ENCODE results near the gene HOXD12.
A peak's percentile ranks its signal among the peaks of the same experiment; 100 is the strongest.

HOXD12 gene

GRCh38 chr2:176074919-176075425 lies 24.6 kb upstream of the HOXD12 start:
- H3K27ac ChIP-seq (replicated peaks; ENCODE audit: low read length), result no peak overlapping the region
- no peak overlapping the region for H3K14ac ChIP-seq (ENCODE audit: low read length)
- no peak overlapping the region for H2AFZ ChIP-seq (ENCODE audit: low read length)
- no peak overlapping the region for H4K91ac ChIP-seq (ENCODE audit: low read depth, low read length, poor library complexity)
- H2BK15ac ChIP-seq (ENCODE audit: low read length), result no peak overlapping the region
- no peak overlapping the region for H3K9ac ChIP-seq (ENCODE audit: low read depth, low read length, poor library complexity)
- no peak overlapping the region for H3K4ac ChIP-seq (ENCODE audit: low read length)
- no peak overlapping the region for H3K4me2 ChIP-seq (ENCODE audit: insufficient read depth, low read length, poor library complexity, severe bottlenecking)
- peaks cover 0 to 6% of the 10 kb centered on the region in 2 donors for H3K9me3 ChIP-seq (replicated peaks in 1 of 2; ENCODE audit: control insufficient read depth in 2 of 2, insufficient read depth in 1 of 2, low read depth in 1 of 2, low read length in 2 of 2)
- no peak overlapping the region for H4K8ac ChIP-seq (ENCODE audit: low read depth, low read length)
- H2BK120ac ChIP-seq (ENCODE audit: low read depth, low read length), result no peak overlapping the region
- no peak overlapping the region for H2BK12ac ChIP-seq (ENCODE audit: low read length)
- H3K36me3 ChIP-seq (replicated peaks in 1 of 2; ENCODE audit: control insufficient read depth in 2 of 2, insufficient read depth in 2 of 2, low read length in 2 of 2), result no peaks in the 10 kb centered on the region
- H3K27me3 ChIP-seq (ENCODE audit: control insufficient read depth in 3 of 3, insufficient read depth in 3 of 3, low read depth in 1 of 3, low read length in 3 of 3), result peaks cover 46 to 89% (median 87%) of the 10 kb centered on the region in 3 experiments
- H3K18ac ChIP-seq (ENCODE audit: low read length), result no peak overlapping the region
- H3K79me1 ChIP-seq (ENCODE audit: low read depth, low read length), result no peaks in the 10 kb centered on the region
- H2BK5ac ChIP-seq (ENCODE audit: low read length), result no peak overlapping the region
- no peak overlapping the region for H3K23ac ChIP-seq (ENCODE audit: low read depth, low read length, poor library complexity)
- no peak overlapping the region for H2AK5ac ChIP-seq (ENCODE audit: low read depth, low read length)
- peaks cover 0 to 2% of the 10 kb centered on the region in 2 donors for H3K4me1 ChIP-seq (ENCODE audit: control insufficient read depth in 2 of 2, insufficient read depth in 1 of 2, low read depth in 1 of 2, low read length in 2 of 2)
- no peak overlapping the region for H3K4me3 ChIP-seq (ENCODE audit: low read length in 2 of 2)
- DNase-seq (ENCODE audit: low spot score), result no peak
- WGBS, 2 donors (ENCODE audit: extremely low coverage in 2 of 2, insufficient read length in 2 of 2, insufficient replicate concordance in 1 of 2), result no CpG with 5 or more reads among the region's 7 CpGs

- H3K36me3 ChIP-seq (replicated peaks in 1 of 2; ENCODE audit: control insufficient read depth in 2 of 2, insufficient read depth in 2 of 2, low read length in 2 of 2), result no peaks in the 10 kb centered on the region
- H3K4ac ChIP-seq (ENCODE audit: low read length), result no peak overlapping the region
- H3K27me3 ChIP-seq (ENCODE audit: control insufficient read depth in 3 of 3, insufficient read depth in 3 of 3, low read depth in 1 of 3, low read length in 3 of 3), result peaks cover 43 to 89% (median 88%) of the 10 kb centered on the region in 3 experiments
- H4K8ac ChIP-seq (ENCODE audit: low read depth, low read length), result no peak overlapping the region
- H2AFZ ChIP-seq (ENCODE audit: low read length), result peak overlapping the region; percentile 15
- no peak overlapping the region for H3K14ac ChIP-seq (ENCODE audit: low read length)
- H3K9me3 ChIP-seq (replicated peaks in 1 of 2; ENCODE audit: control insufficient read depth in 2 of 2, insufficient read depth in 1 of 2, low read depth in 1 of 2, low read length in 2 of 2), result peaks cover 0 to 4% of the 10 kb centered on the region in 2 donors
- H2BK120ac ChIP-seq (ENCODE audit: low read depth, low read length), result no peak overlapping the region
- no peak for DNase-seq (ENCODE audit: low spot score)
- no peak overlapping the region for H3K4me2 ChIP-seq (ENCODE audit: insufficient read depth, low read length, poor library complexity, severe bottlenecking)
- no peak overlapping the region for H3K27ac ChIP-seq (replicated peaks; ENCODE audit: low read length)
- WGBS, 2 donors (ENCODE audit: extremely low coverage in 2 of 2, insufficient read length in 2 of 2, insufficient replicate concordance in 1 of 2), result no CpG with 5 or more reads among the region's 15 CpGs
- no peak overlapping the region for H2BK15ac ChIP-seq (ENCODE audit: low read length)
- no peak overlapping the region for H3K23ac ChIP-seq (ENCODE audit: low read depth, low read length, poor library complexity)
- H3K4me3 ChIP-seq (ENCODE audit: low read length in 2 of 2), result no peak overlapping the region
- no peak overlapping the region for H2BK12ac ChIP-seq (ENCODE audit: low read length)
- H3K9ac ChIP-seq (ENCODE audit: low read depth, low read length, poor library complexity), result no peak overlapping the region
- no peak overlapping the region for H4K91ac ChIP-seq (ENCODE audit: low read depth, low read length, poor library complexity)
- no peak overlapping the region for H2AK5ac ChIP-seq (ENCODE audit: low read depth, low read length)
- no peaks in the 10 kb centered on the region for H3K79me1 ChIP-seq (ENCODE audit: low read depth, low read length)
- H3K4me1 ChIP-seq (ENCODE audit: control insufficient read depth in 2 of 2, insufficient read depth in 1 of 2, low read depth in 1 of 2, low read length in 2 of 2), result peaks cover 0 to 2% of the 10 kb centered on the region in 2 donors
- no peak overlapping the region for H3K18ac ChIP-seq (ENCODE audit: low read length)
- no peak overlapping the region for H2BK5ac ChIP-seq (ENCODE audit: low read length)
These were observed 24.1 kb upstream of the HOXD12 start for GRCh38 chr2:176075481-176075880.

GRCh38 chr2:176076063-176076462 lies 23.5 kb upstream of the HOXD12 start:
- Histone ChIP-seq H3K9ac (ENCODE audit: low read depth, low read length, poor library complexity) (no peak overlapping the region), H2BK5ac (ENCODE audit: low read length) (no peak overlapping the region), H3K27me3 (ENCODE audit: control insufficient read depth in 3 of 3, insufficient read depth in 3 of 3, low read depth in 1 of 3, low read length in 3 of 3) (peaks cover 49 to 93% (median 89%) of the 10 kb centered on the region in 3 experiments), H4K91ac (ENCODE audit: low read depth, low read length, poor library complexity) (no peak overlapping the region), H3K18ac (ENCODE audit: low read length) (no peak overlapping the region), H4K8ac (ENCODE audit: low read depth, low read length) (no peak overlapping the region), H3K79me1 (ENCODE audit: low read depth, low read length) (no peaks in the 10 kb centered on the region), H3K27ac (replicated peaks; ENCODE audit: low read length) (no peak overlapping the region), H2BK12ac (ENCODE audit: low read length) (no peak overlapping the region), H3K36me3 (replicated peaks in 1 of 2; ENCODE audit: control insufficient read depth in 2 of 2, insufficient read depth in 2 of 2, low read length in 2 of 2) (no peaks in the 10 kb centered on the region), H3K4me2 (ENCODE audit: insufficient read depth, low read length, poor library complexity, severe bottlenecking) (no peak overlapping the region), H2BK15ac (ENCODE audit: low read length) (no peak overlapping the region), H3K23ac (ENCODE audit: low read depth, low read length, poor library complexity) (no peak overlapping the region), H3K14ac (ENCODE audit: low read length) (no peak overlapping the region), H2BK120ac (ENCODE audit: low read depth, low read length) (no peak overlapping the region), H3K9me3 (replicated peaks in 1 of 2; ENCODE audit: control insufficient read depth in 2 of 2, insufficient read depth in 1 of 2, low read depth in 1 of 2, low read length in 2 of 2) (peaks cover 0 to 7% of the 10 kb centered on the region in 2 donors), H2AFZ (ENCODE audit: low read length) (no peak overlapping the region), H3K4me1 (ENCODE audit: control insufficient read depth in 2 of 2, insufficient read depth in 1 of 2, low read depth in 1 of 2, low read length in 2 of 2) (peaks cover 0 to 2% of the 10 kb centered on the region in 2 donors), H3K4ac (ENCODE audit: low read length) (no peak overlapping the region), H2AK5ac (ENCODE audit: low read depth, low read length) (no peak overlapping the region), H3K4me3 (ENCODE audit: low read length in 2 of 2) (no peak overlapping the region)
- WGBS, 2 donors (ENCODE audit: extremely low coverage in 2 of 2, insufficient read length in 2 of 2, insufficient replicate concordance in 1 of 2), result no CpG with 5 or more reads among the region's 7 CpGs
- DNase-seq (ENCODE audit: low spot score), result no peak

GRCh38 chr2:176076796-176077195 lies 22.8 kb upstream of the HOXD12 start:
- no peak overlapping the region for H2AFZ ChIP-seq (ENCODE audit: low read length)
- H3K4me3 ChIP-seq (ENCODE audit: low read length in 2 of 2), result no peak overlapping the region
- DNase-seq (ENCODE audit: low spot score), result no peak
- H3K27me3 ChIP-seq (ENCODE audit: control insufficient read depth in 3 of 3, insufficient read depth in 3 of 3, low read depth in 1 of 3, low read length in 3 of 3), result peaks cover 46 to 96% (median 89%) of the 10 kb centered on the region in 3 experiments
- no peak overlapping the region for H3K4me2 ChIP-seq (ENCODE audit: insufficient read depth, low read length, poor library complexity, severe bottlenecking)
- no peak overlapping the region for H2BK12ac ChIP-seq (ENCODE audit: low read length)
- no peak overlapping the region for H2BK15ac ChIP-seq (ENCODE audit: low read length)
- no peaks in the 10 kb centered on the region for H3K36me3 ChIP-seq (replicated peaks in 1 of 2; ENCODE audit: control insufficient read depth in 2 of 2, insufficient read depth in 2 of 2, low read length in 2 of 2)
- H3K9ac ChIP-seq (ENCODE audit: low read depth, low read length, poor library complexity), result no peak overlapping the region
- H3K9me3 ChIP-seq (replicated peaks in 1 of 2; ENCODE audit: control insufficient read depth in 2 of 2, insufficient read depth in 1 of 2, low read depth in 1 of 2, low read length in 2 of 2), result peaks cover 0 to 7% of the 10 kb centered on the region in 2 donors
- no peak overlapping the region for H4K8ac ChIP-seq (ENCODE audit: low read depth, low read length)
- H3K4me1 ChIP-seq (ENCODE audit: control insufficient read depth in 2 of 2, insufficient read depth in 1 of 2, low read depth in 1 of 2, low read length in 2 of 2), result peaks cover 0 to 2% of the 10 kb centered on the region in 2 donors
- H4K91ac ChIP-seq (ENCODE audit: low read depth, low read length, poor library complexity), result no peak overlapping the region
- no peak overlapping the region for H3K18ac ChIP-seq (ENCODE audit: low read length)
- no peak overlapping the region for H2BK5ac ChIP-seq (ENCODE audit: low read length)
- no CpG with 5 or more reads among the region's 2 CpGs for WGBS, 2 donors (ENCODE audit: extremely low coverage in 2 of 2, insufficient read length in 2 of 2, insufficient replicate concordance in 1 of 2)
- no peak overlapping the region for H3K4ac ChIP-seq (ENCODE audit: low read length)
- H3K27ac ChIP-seq (replicated peaks; ENCODE audit: low read length), result no peak overlapping the region
- H3K23ac ChIP-seq (ENCODE audit: low read depth, low read length, poor library complexity), result no peak overlapping the region
- H3K79me1 ChIP-seq (ENCODE audit: low read depth, low read length), result no peaks in the 10 kb centered on the region
- H2BK120ac ChIP-seq (ENCODE audit: low read depth, low read length), result no peak overlapping the region
- H2AK5ac ChIP-seq (ENCODE audit: low read depth, low read length), result no peak overlapping the region
- no peak overlapping the region for H3K14ac ChIP-seq (ENCODE audit: low read length)
